Inferior parietal cortex (tissue), 1 donor: Measurements from ENCODE around the gene STK32A.

ENCODE experiments used
- DNase-seq: peaks from one replicate; pipeline ENCODE4 v3.0.0-alpha.2; 2016; ENCODE audit errors: extremely low spot score

STK32A gene

GRCh38 chr5:147259837-147260236 lies 25.0 kb downstream of the STK32A start:
- DNase-seq, result no peak

GRCh38 chr5:147267082-147267832 lies 32.4 kb downstream of the STK32A start:
- DNase-seq, result no peak

- no peak for DNase-seq
These were observed 41.7 kb downstream of the STK32A start for GRCh38 chr5:147276497-147276896.

- no peak for DNase-seq
These were observed 51.5 kb downstream of the STK32A start for GRCh38 chr5:147286296-147286695.

- DNase-seq, result no peak
These were observed 52.3 kb downstream of the STK32A start for GRCh38 chr5:147287110-147287509.

GRCh38 chr5:147290261-147290660 lies 55.4 kb downstream of the STK32A start:
- DNase-seq, result no peak

- no peak for DNase-seq
These were observed 68.4 kb downstream of the STK32A start for GRCh38 chr5:147303251-147303650.

- DNase-seq, result no peak
These were observed 69.2 kb downstream of the STK32A start for GRCh38 chr5:147303976-147304375.

- DNase-seq, result no peak
These were observed 70.3 kb downstream of the STK32A start for GRCh38 chr5:147305147-147305546.

- no peak for DNase-seq
These were observed 71.5 kb downstream of the STK32A start for GRCh38 chr5:147306351-147306750.

GRCh38 chr5:147307170-147307569 lies 72.3 kb downstream of the STK32A start:
- no peak for DNase-seq

GRCh38 chr5:147309621-147310020 lies 74.8 kb downstream of the STK32A start:
- no peak for DNase-seq

- DNase-seq, result peak; percentile 4
These were observed 75.4 kb downstream of the STK32A start for GRCh38 chr5:147310059-147310704.

GRCh38 chr5:147317978-147318684 lies 83.3 kb downstream of the STK32A start:
- no peak for DNase-seq

GRCh38 chr5:147321569-147321968 lies 86.7 kb downstream of the STK32A start:
- DNase-seq, result no peak

- DNase-seq, result no peak
These were observed 92.6 kb downstream of the STK32A start for GRCh38 chr5:147327421-147327820.

GRCh38 chr5:147327905-147328304 lies 93.1 kb downstream of the STK32A start:
- no peak for DNase-seq

- DNase-seq, result no peak
These were observed 97.8 kb downstream of the STK32A start for GRCh38 chr5:147332658-147333057.

GRCh38 chr5:147336876-147337275 lies 102.0 kb downstream of the STK32A start:
- DNase-seq, result no peak

GRCh38 chr5:147339313-147339712 lies 104.5 kb downstream of the STK32A start:
- no peak for DNase-seq

GRCh38 chr5:147340941-147341340 lies 106.1 kb downstream of the STK32A start:
- no peak for DNase-seq

GRCh38 chr5:147341345-147341744 lies 106.5 kb downstream of the STK32A start:
- DNase-seq, result no peak

- no peak for DNase-seq
These were observed 110.0 kb downstream of the STK32A start for GRCh38 chr5:147344861-147345260.
